Heart left ventricle (tissue), 13 donors: Measurements from ENCODE around the gene PACSIN1.

Experiments used
- CTCF ChIP-seq, 12 donors: fragments of 200-600 bp; sonication (generic) in 4 of 12; IDR thresholded peaks; one replicate each; pipeline versions ENCODE4 v1.5.0 to v1.8.0; 2018 to 2022; ENCODE audit warnings: antibody characterized with exemption in 12 of 12, mild to moderate bottlenecking in 5 of 12
- POLR2A ChIP-seq, 2 donors: fragments of 450-650 bp; IDR thresholded peaks; one replicate each; pipeline ENCODE4 v1.6.1; 2017; ENCODE audit warnings: antibody characterized with exemption in 2 of 2, mild to moderate bottlenecking in 2 of 2, moderate library complexity in 2 of 2
- donor health status: ischemic (EF 13 %, LVEDD 7.1; RV severe dilation, severe dysfunction).
- donor health status: DM: no; HTN: yes; CAD: no.
- donor health status: DM: no; HTN: no; CAD: no.
- donor health status: ischemic (EF 25% LVEDD 6.9; RV normal size, moderate dysfunction).
- donor health status: ischemic (EF 25% LVEDD 5.7; RV mildly dilated, moderate dysfunction).
- donor health status: ischemic (EF 35%, LVEDD 5.7; RV mildly dilated, moderate dysfunction).
- donor health status: nonischemic (EF 11% LVEDD 7.7; RV severe dilation, severe dysfunction).
- donor health status: DM: yes; HTN: yes; CAD: no.
- donor health status: PGD.
- donor health status: ischemic (EF 29% LVEDD 5.4; RV normal size, mild dysfunction).
- donor health status: nonischemic (EF 23%, LVEDD 6.1; RV moderate dilation, normal function).

- no peak for TF ChIP-seq CTCF (IDR thresholded peaks at IDR 0.05)
- no peak for TF ChIP-seq POLR2A (IDR thresholded peaks at IDR 0.05)
These were observed 11.0 kb downstream of the PACSIN1 start for GRCh38 chr6:34476921-34477320.
